Coronary artery (tissue), 2 donors: ENCODE data around the gene FCER1G.
A peak's percentile ranks its signal among the peaks of the same experiment; 100 is the strongest.

Experiments used
- DNase-seq: peaks from one replicate; pipeline ENCODE4 v3.0.0-alpha.2; 2017; ENCODE audit warnings: low spot score
- H3K27ac ChIP-seq, 2 donors: fragments of 200-600 bp; sonication (generic); one replicate each; pipeline ENCODE4 v1.5.1; 2016 to 2019
- H3K4me3 ChIP-seq: fragments of 200-600 bp; sonication (generic); 2 replicates; pipeline ENCODE4 v1.5.1; 2016; ENCODE audit warnings: mild to moderate bottlenecking, moderate library complexity
- CTCF ChIP-seq: fragments of 200-600 bp; sonication (generic); IDR thresholded peaks from one replicate; pipeline ENCODE4 v1.5.1; 2019; ENCODE audit warnings: antibody characterized with exemption

Gene FCER1G

DNA sequence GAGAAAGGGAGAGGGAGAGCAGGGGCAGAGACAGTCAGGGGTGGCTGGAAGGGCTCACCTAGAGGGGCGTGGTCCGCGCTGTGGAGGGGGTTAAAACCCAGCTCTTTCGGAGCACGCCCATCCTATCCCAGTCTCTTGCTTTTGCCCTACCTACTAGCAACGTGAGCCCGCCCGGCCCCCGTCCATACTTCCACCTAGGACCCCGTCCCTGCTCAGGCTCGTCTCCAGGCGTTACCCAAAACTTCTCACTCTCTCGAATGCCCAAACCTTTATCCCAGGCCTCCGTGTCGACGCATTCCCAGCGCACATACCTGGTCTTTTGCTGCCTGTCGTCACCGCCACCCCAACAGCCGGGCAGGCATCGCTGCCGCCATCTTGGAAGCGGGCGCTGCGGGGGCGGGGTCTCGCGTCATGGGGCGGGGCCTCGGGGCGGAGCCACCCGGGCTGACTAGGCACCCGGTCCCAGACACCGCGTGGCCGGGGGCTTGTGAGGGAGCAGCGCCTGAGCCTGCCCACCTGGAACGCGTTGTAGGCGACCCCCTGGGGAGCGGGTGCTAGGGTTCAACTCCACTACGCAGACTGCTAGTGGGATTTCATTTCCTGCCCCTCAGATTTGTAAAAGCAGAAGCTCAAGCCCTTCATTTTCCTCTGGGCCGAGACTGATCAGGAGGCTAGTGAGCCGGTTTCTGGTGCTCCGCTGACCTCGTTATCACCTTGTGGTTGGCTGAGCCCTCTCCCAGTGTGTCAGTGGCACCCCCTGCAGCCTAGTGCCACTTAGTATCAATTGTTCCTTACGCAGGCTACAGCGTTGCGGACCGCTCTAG lies 37.8 kb upstream of the FCER1G start, which contains the start of gene B4GALT3:
Gene B4GALT3, minus strand, starts transcription at position 396 of the 824 bp plus-strand sequence. CDS start 1,447 bp downstream, outside the sequence.
- no peak for TF ChIP-seq CTCF

DNA sequence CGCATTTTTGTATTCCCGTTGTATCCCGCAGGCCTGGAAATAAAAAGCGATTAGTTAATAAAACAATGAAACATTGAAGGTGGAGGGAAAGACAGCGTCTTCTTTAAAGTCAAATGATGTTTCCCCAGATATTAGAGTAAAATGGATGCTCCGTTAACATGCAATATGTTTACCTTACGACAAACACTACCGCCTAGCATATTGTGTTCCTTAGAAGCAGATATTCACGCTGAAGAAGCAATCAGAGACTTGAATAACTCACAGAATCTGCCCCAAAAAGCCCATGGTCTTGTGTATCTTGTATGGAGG lies 37.2 kb upstream of the FCER1G start:
- Histone ChIP-seq H3K27ac (peak overlapping the region; percentile 88 to 89), H3K4me3 (peak overlapping the region; percentile 77)
- no peak for DNase-seq
- no peak for TF ChIP-seq CTCF

More for the DNA sequence above, 37.8 kb upstream of the FCER1G start, which contains the start of gene B4GALT3:
- peak; percentile 94 for DNase-seq
- H3K27ac ChIP-seq = peak within 1 kb of the TSS; percentile 88 to 89
- H3K4me3 ChIP-seq = peak within 1 kb of the TSS; percentile 77

DNA sequence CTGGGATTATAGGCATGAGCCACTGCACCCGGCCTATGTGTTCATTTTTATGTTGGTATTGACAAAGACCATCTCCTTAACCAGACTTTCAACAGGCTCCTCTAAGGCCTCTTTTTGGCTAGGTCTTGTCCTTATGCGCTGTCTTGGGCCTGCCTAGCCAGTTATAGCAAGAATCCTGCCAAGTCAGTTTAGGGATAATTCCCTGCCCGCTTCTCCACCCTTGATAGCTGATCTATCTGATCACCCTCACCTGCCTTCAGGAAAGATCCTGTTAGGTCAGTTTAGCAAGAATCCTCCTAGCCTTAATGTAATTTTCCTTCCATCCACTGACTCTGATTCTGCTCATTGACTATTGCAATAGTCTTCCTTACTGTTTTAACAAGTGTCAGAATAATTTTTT lies 35.4 kb upstream of the FCER1G start:
- H3K27ac ChIP-seq = no peak overlapping the region
- no peak for DNase-seq
- no peak for TF ChIP-seq CTCF
- no peak overlapping the region for H3K4me3 ChIP-seq

- no peak for DNase-seq
- Histone ChIP-seq H3K4me3 (no peak overlapping the region), H3K27ac (no peak overlapping the region)
- no peak for TF ChIP-seq CTCF
These were observed 34.5 kb upstream of the FCER1G start for GRCh38 chr1:161180639-161181038.

DNA sequence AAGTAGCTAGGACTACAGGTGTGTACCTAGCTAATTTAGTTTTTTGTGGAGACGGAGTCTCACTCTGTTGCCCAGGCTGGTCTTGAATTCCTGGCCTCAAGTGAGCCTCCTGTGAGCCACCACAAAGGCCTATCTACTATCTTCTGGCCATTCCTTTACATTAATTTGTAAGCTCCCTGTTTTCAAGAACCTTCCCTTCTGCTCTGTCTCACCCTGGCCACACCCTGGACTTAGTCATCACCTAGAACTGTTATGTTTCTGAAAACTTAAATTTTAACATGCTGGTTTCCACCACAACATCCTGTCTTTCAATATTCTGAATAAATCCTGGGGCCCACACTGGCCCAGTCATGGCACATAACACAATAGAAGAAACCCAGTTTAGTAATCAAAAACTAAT lies 32.9 kb upstream of the FCER1G start:
- Histone ChIP-seq H3K27ac (peak overlapping the region in 1 of 2 donors; percentile 31), H3K4me3 (no peak overlapping the region)
- TF ChIP-seq CTCF = no peak
- DNase-seq = no peak

- no peak overlapping the region for H3K4me3 ChIP-seq
- peak overlapping the region in 1 of 2 donors; percentile 81 for H3K27ac ChIP-seq
- TF ChIP-seq CTCF = no peak
- no peak for DNase-seq
These were observed 29.8 kb upstream of the FCER1G start for GRCh38 chr1:161185282-161185682.

GRCh38 chr1:161185732-161186311 lies 29.3 kb upstream of the FCER1G start:
- Histone ChIP-seq H3K4me3 (no peak overlapping the region), H3K27ac (peak overlapping the region; percentile 21 to 81)
- no peak for TF ChIP-seq CTCF
- DNase-seq = no peak
